ENCODE data around the gene HAGH. TPM values are rescaled to one million over a fixed set of nuclear protein-coding genes. Genes with fewer than 3 reads are reported as not detected.

Gene HAGH
- polyA plus RNA-seq, 1 donor (not counting 4 experiments of a cell fraction or from before 2014, with no cell fraction given), result 17.7 TPM

GRCh38 chr16:1870365-1871082 is 43.9 kb upstream of the HAGH start:
- Histone ChIP-seq H3K27ac (ENCODE audit: control insufficient read depth, insufficient read depth, low read length) (peak overlapping the region; percentile 5), H3K36me3 (ENCODE audit: control insufficient read depth in 2 of 2, extremely low read depth in 1 of 2, insufficient read depth in 2 of 2, low read length in 2 of 2) (no peaks in the 10 kb centered on the region), H3K79me2 (ENCODE audit: control insufficient read depth, insufficient read depth, low read length) (no peaks in the 10 kb centered on the region), H2AFZ (ENCODE audit: control insufficient read depth, low read length) (no peak overlapping the region), H3K9me3 (ENCODE audit: control insufficient read depth, low read depth, low read length) (no peaks in the 10 kb centered on the region), H3K4me2 (ENCODE audit: control insufficient read depth, extremely low read depth, insufficient read depth, low read depth, low read length) (peak overlapping the region; percentile 7), H3K9me1 (ENCODE audit: control insufficient read depth, extremely low read depth, insufficient read depth, low read length) (no peaks in the 10 kb centered on the region), H3K27me3 (ENCODE audit: control insufficient read depth, extremely low read depth, insufficient read depth, low read length) (no peaks in the 10 kb centered on the region), H3K4me1 (ENCODE audit: control insufficient read depth, extremely low read depth, insufficient read depth, low read length) (peaks cover 9% of the 10 kb centered on the region), H3K9ac (ENCODE audit: control insufficient read depth, extremely low read depth, insufficient read depth, low read length) (no peak overlapping the region), H4K20me1 (ENCODE audit: control insufficient read depth, extremely low read depth, insufficient read depth, low read length) (no peaks in the 10 kb centered on the region), H3K4me3 (ENCODE audit: control insufficient read depth in 2 of 3, extremely low read depth in 1 of 3, insufficient read depth in 2 of 3, low read depth in 1 of 3, low read length in 3 of 3) (no peak overlapping the region)
- TF ChIP-seq CTCF (optimal IDR thresholded peaks at IDR 0.05 in 1 of 3, IDR thresholded peaks at IDR 0.05 in 1 of 3, conservative IDR thresholded peaks at IDR 0.05 in 1 of 3; ENCODE audit: extremely low read depth in 1 of 3, insufficient read depth in 2 of 3, low read length in 3 of 3) (no peak), EZH2 (IDR thresholded peaks at IDR 0.05; ENCODE audit: low read length) (no peak)
- peak; percentile 78 for FAIRE-seq
- dilution Hi-C loops (cut with MboI; ENCODE audit: extremely low pct_ligation_motif_present, low sequenced_read_pairs), result no loop called here
- peak; percentile 38 for DNase-seq (ENCODE audit: low read depth, low spot score)

GRCh38 chr16:1865902-1866690 is 39.5 kb upstream of the HAGH start:
- no peaks in the 10 kb centered on the region for H3K36me3 ChIP-seq (ENCODE audit: control insufficient read depth in 2 of 2, extremely low read depth in 1 of 2, insufficient read depth in 2 of 2, low read length in 2 of 2)
- H3K9me3 ChIP-seq (ENCODE audit: control insufficient read depth, low read depth, low read length), result no peaks in the 10 kb centered on the region
- no peak overlapping the region for H3K9ac ChIP-seq (ENCODE audit: control insufficient read depth, extremely low read depth, insufficient read depth, low read length)
- no peaks in the 10 kb centered on the region for H3K79me2 ChIP-seq (ENCODE audit: control insufficient read depth, insufficient read depth, low read length)
- no peak overlapping the region for H3K4me3 ChIP-seq (ENCODE audit: control insufficient read depth in 2 of 3, extremely low read depth in 1 of 3, insufficient read depth in 2 of 3, low read depth in 1 of 3, low read length in 3 of 3)
- no peaks in the 10 kb centered on the region for H3K9me1 ChIP-seq (ENCODE audit: control insufficient read depth, extremely low read depth, insufficient read depth, low read length)
- H3K4me1 ChIP-seq (ENCODE audit: control insufficient read depth, extremely low read depth, insufficient read depth, low read length), result peaks cover 9% of the 10 kb centered on the region
- DNase-seq (ENCODE audit: low read depth, low spot score), result no peak
- no peak overlapping the region for H2AFZ ChIP-seq (ENCODE audit: control insufficient read depth, low read length)
- dilution Hi-C loops (cut with MboI; ENCODE audit: extremely low pct_ligation_motif_present, low sequenced_read_pairs), result no loop called here
- H4K20me1 ChIP-seq (ENCODE audit: control insufficient read depth, extremely low read depth, insufficient read depth, low read length), result no peaks in the 10 kb centered on the region
- TF ChIP-seq EZH2 (IDR thresholded peaks at IDR 0.05; ENCODE audit: low read length), result no peak
- no peak for TF ChIP-seq CTCF (optimal IDR thresholded peaks at IDR 0.05 in 1 of 3, IDR thresholded peaks at IDR 0.05 in 1 of 3, conservative IDR thresholded peaks at IDR 0.05 in 1 of 3; ENCODE audit: extremely low read depth in 1 of 3, insufficient read depth in 2 of 3, low read length in 3 of 3)
- FAIRE-seq, result no peak
- H3K4me2 ChIP-seq (ENCODE audit: control insufficient read depth, extremely low read depth, insufficient read depth, low read depth, low read length), result no peak overlapping the region
- H3K27ac ChIP-seq (ENCODE audit: control insufficient read depth, insufficient read depth, low read length), result no peak overlapping the region
- H3K27me3 ChIP-seq (ENCODE audit: control insufficient read depth, extremely low read depth, insufficient read depth, low read length), result no peaks in the 10 kb centered on the region
